ENCODE results near the gene REV3L.

The REV3L gene

GRCh38 chr6:111472933-111473435 lies 10.0 kb downstream of the REV3L start:
- no peak overlapping the region for H3K4me3 ChIP-seq (ENCODE audit: low read depth, low read length)
- TF ChIP-seq, protein P1, sequence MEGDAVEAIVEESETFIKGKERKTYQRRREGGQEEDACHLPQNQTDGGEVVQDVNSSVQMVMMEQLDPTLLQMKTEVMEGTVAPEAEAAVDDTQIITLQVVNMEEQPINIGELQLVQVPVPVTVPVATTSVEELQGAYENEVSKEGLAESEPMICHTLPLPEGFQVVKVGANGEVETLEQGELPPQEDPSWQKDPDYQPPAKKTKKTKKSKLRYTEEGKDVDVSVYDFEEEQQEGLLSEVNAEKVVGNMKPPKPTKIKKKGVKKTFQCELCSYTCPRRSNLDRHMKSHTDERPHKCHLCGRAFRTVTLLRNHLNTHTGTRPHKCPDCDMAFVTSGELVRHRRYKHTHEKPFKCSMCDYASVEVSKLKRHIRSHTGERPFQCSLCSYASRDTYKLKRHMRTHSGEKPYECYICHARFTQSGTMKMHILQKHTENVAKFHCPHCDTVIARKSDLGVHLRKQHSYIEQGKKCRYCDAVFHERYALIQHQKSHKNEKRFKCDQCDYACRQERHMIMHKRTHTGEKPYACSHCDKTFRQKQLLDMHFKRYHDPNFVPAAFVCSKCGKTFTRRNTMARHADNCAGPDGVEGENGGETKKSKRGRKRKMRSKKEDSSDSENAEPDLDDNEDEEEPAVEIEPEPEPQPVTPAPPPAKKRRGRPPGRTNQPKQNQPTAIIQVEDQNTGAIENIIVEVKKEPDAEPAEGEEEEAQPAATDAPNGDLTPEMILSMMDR (IDR thresholded peaks at IDR 0.05; ENCODE audit: low read depth, low read length), result no peak
- TF ChIP-seq, protein P2, sequence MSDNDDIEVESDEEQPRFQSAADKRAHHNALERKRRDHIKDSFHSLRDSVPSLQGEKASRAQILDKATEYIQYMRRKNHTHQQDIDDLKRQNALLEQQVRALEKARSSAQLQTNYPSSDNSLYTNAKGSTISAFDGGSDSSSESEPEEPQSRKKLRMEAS (IDR thresholded peaks at IDR 0.05; ENCODE audit: low read depth, low read length), result no peak
- TF ChIP-seq POLR2A (IDR thresholded peaks at IDR 0.05; ENCODE audit: extremely low read depth, insufficient read length), result no peak
- TF ChIP-seq MYC (IDR thresholded peaks at IDR 0.05; ENCODE audit: low read depth, low read length), result no peak
- no peak for DNase-seq (ENCODE audit: low read depth)

DNA sequence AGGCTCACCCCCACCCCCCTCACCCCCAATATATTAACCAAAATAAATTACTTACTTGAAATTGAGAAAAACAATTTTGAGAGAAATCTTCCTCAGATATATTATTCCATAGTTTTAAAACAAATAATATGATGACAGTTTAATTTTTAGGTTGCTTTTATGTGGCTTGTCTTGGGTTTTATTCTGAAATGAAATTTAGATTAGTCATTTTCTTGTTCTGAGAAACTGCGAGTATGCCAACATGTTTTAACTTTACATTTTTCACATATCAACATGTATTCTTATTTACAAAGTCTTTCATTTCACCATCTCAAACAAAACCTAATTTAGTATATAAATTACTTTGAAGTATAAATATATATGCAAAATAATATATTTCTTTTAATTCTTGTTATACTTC lies 11.1 kb downstream of the REV3L start:
- no peak overlapping the region for H3K4me3 ChIP-seq (ENCODE audit: low read depth, low read length)
- TF ChIP-seq MYC (IDR thresholded peaks at IDR 0.05; ENCODE audit: low read depth, low read length), result no peak
- TF ChIP-seq, protein P2 (IDR thresholded peaks at IDR 0.05; ENCODE audit: low read depth, low read length), result no peak
- TF ChIP-seq, protein P1 (IDR thresholded peaks at IDR 0.05; ENCODE audit: low read depth, low read length), result no peak
- no peak for TF ChIP-seq POLR2A (IDR thresholded peaks at IDR 0.05; ENCODE audit: extremely low read depth, insufficient read length)
- no peak for DNase-seq (ENCODE audit: low read depth)

DNA sequence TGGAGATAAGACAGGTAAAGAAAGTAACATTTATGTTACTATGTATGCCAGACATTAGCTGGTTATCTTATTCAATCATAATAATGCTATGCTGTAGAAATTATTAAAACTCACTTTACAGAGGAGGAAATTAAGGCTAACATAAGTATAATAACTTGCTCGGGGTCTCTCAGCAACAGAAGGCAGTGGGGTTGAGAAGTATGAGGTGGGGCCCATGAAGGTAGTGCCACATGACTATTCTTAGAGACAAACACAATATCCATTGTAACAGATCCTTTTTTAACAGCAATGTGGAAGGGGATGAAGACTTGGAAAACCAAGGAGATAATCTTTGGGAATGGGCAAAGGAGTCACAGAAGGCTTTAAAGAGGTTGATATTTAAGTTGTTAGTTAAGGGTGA lies 11.5 kb downstream of the REV3L start:
- DNase-seq (ENCODE audit: low read depth), result no peak
- TF ChIP-seq, protein P1 (IDR thresholded peaks at IDR 0.05; ENCODE audit: low read depth, low read length), result no peak
- TF ChIP-seq, protein P2 (IDR thresholded peaks at IDR 0.05; ENCODE audit: low read depth, low read length), result no peak
- TF ChIP-seq MYC (IDR thresholded peaks at IDR 0.05; ENCODE audit: low read depth, low read length) (no peak), POLR2A (IDR thresholded peaks at IDR 0.05; ENCODE audit: extremely low read depth, insufficient read length) (no peak)
- H3K4me3 ChIP-seq (ENCODE audit: low read depth, low read length), result no peak overlapping the region

- TF ChIP-seq MYC (IDR thresholded peaks at IDR 0.05; ENCODE audit: low read depth, low read length) (no peak), POLR2A (IDR thresholded peaks at IDR 0.05; ENCODE audit: extremely low read depth, insufficient read length) (no peak)
- TF ChIP-seq, protein P1 (IDR thresholded peaks at IDR 0.05; ENCODE audit: low read depth, low read length), result no peak
- TF ChIP-seq, protein P2 (IDR thresholded peaks at IDR 0.05; ENCODE audit: low read depth, low read length), result no peak
- DNase-seq (ENCODE audit: low read depth), result no peak
- H3K4me3 ChIP-seq (ENCODE audit: low read depth, low read length), result no peak overlapping the region
These were observed 12.0 kb downstream of the REV3L start for GRCh38 chr6:111470991-111471390.

DNA sequence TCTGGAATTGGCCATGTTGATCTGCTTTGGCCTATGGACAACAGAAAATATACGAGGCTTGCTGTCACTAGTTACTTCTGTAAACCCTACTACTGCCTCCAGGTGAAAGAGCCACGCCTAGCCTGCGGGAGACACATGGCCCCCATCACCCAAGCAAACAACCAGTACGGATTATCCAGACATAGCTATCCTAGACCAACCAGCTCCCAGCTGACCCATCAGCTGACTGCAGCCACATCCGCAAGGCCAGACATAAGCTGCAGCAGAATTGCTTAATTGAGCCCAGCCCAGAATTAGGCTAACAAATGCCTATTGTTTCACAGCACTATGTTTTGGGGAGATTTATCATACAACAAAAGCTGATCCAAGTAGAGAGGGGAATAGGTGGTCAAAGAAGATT lies 13.5 kb downstream of the REV3L start:
- H3K4me3 ChIP-seq (ENCODE audit: low read depth, low read length), result no peak overlapping the region
- no peak for DNase-seq (ENCODE audit: low read depth)
- TF ChIP-seq, protein P2 (IDR thresholded peaks at IDR 0.05; ENCODE audit: low read depth, low read length), result no peak
- TF ChIP-seq POLR2A (IDR thresholded peaks at IDR 0.05; ENCODE audit: extremely low read depth, insufficient read length), result no peak
- TF ChIP-seq MYC (IDR thresholded peaks at IDR 0.05; ENCODE audit: low read depth, low read length), result no peak
- TF ChIP-seq, protein P1 (IDR thresholded peaks at IDR 0.05; ENCODE audit: low read depth, low read length), result no peak
